Right lobe of liver (tissue), 4 donors: ENCODE data around the gene PRG2.

Experiments
- POLR2A ChIP-seq: fragments of 450-650 bp; IDR thresholded peaks from one replicate; pipeline ENCODE4 v1.6.1; 2017; ENCODE audit warnings: antibody characterized with exemption, mild to moderate bottlenecking
- TF ChIP-seq, protein P1 (sequence below), 4 donors: fragments of 200-600 bp in 3 of 4; fragments of 450-650 bp in 1 of 4; IDR thresholded peaks; one replicate each; pipeline versions ENCODE4 v1.5.1 to v1.8.0; 2016 to 2022; ENCODE audit warnings: antibody characterized with exemption in 4 of 4, mild to moderate bottlenecking in 2 of 4
- donor health status: DM: no; HTN: no; CAD: no.
- donor health status: DM: no; HTN: no; CAD: no.
- donor health status: DM: no; HTN: yes; CAD: no.

DNA sequence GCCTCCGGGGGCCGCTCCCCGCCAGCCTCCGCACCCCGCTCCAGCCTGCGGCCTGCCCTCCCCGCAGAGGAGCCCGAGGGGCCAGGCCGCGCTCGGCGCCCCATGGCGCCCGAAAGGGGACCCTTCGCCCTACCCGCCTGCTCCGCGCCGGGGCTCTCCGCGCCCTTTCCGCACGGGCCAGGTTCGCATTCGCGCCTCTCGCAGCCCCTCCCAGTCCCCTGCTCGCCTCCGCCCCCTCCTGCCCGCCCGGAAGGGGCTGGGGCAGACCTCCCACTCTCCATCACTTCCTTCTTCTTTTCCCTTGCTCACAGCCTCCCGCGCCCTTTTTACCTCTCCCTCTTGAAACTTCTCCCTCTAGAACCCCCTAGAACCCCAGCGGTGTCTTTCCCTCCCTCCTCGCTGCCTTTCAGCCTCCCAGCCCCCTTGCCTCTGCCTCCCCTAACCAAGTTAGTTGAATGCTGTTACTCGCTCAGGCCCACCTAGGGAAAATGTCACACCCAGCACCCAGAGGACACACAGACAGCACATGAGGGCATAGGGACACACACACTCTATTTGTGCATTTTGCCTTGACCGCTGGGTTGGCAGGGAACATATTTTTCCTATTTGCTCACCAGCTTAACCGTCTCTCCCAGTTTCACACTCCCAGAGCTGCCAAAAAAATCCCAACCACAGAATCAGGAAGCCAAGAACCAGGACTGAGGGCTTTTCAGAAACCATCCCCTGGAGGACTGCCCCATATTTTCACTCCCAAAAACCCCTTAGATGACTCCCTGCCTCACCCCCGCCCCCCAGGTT, 36.7 kb upstream of the PRG2 start, which contains the start of gene SLC43A3:
- TF ChIP-seq, protein P1, sequence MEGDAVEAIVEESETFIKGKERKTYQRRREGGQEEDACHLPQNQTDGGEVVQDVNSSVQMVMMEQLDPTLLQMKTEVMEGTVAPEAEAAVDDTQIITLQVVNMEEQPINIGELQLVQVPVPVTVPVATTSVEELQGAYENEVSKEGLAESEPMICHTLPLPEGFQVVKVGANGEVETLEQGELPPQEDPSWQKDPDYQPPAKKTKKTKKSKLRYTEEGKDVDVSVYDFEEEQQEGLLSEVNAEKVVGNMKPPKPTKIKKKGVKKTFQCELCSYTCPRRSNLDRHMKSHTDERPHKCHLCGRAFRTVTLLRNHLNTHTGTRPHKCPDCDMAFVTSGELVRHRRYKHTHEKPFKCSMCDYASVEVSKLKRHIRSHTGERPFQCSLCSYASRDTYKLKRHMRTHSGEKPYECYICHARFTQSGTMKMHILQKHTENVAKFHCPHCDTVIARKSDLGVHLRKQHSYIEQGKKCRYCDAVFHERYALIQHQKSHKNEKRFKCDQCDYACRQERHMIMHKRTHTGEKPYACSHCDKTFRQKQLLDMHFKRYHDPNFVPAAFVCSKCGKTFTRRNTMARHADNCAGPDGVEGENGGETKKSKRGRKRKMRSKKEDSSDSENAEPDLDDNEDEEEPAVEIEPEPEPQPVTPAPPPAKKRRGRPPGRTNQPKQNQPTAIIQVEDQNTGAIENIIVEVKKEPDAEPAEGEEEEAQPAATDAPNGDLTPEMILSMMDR (IDR thresholded peaks at IDR 0.05): peak in 1 of 4 donors; percentile 4
- TF ChIP-seq POLR2A: peak; percentile 78
